HG03469 (cell line): ENCODE measurements around the gene EXT2.

Experiments used
- ATAC-seq: cut with Tn5 transposase; IDR thresholded peaks from one replicate; pipeline ENCODE4 v1.9.1; 2021; ENCODE audit warnings: mild to moderate bottlenecking, moderate library complexity, moderate number of reproducible peaks; ENCODE audit not compliant: unreplicated experiment

EXT2 gene

GRCh38 chr11:44235765-44236201, 140.3 kb downstream of the EXT2 start:
- no peak for ATAC-seq

GRCh38 chr11:44236296-44236695, 140.8 kb downstream of the EXT2 start:
- no peak for ATAC-seq

- no peak for ATAC-seq
These were observed 141.7 kb downstream of the EXT2 start for GRCh38 chr11:44237156-44237555.

- no peak for ATAC-seq
These were observed 146.4 kb downstream of the EXT2 start for GRCh38 chr11:44241851-44242250.

- ATAC-seq: no peak
These were observed 147.6 kb downstream of the EXT2 start for GRCh38 chr11:44243086-44243485.

GRCh38 chr11:44243595-44244343, 148.3 kb downstream of the EXT2 start:
- no peak for ATAC-seq

- ATAC-seq: no peak
These were observed 149.3 kb downstream of the EXT2 start for GRCh38 chr11:44244639-44245310.

- no peak for ATAC-seq
These were observed 151.2 kb downstream of the EXT2 start for GRCh38 chr11:44246726-44247125.

- no peak for ATAC-seq
These were observed 152.0 kb downstream of the EXT2 start for GRCh38 chr11:44247508-44247907.

GRCh38 chr11:44248109-44248508, 152.6 kb downstream of the EXT2 start:
- no peak for ATAC-seq

- no peak for ATAC-seq
These were observed 154.9 kb downstream of the EXT2 start for GRCh38 chr11:44250421-44250820.

- no peak for ATAC-seq
These were observed 157.6 kb downstream of the EXT2 start for GRCh38 chr11:44252999-44253602.

- ATAC-seq: no peak
These were observed 160.1 kb downstream of the EXT2 start for GRCh38 chr11:44255406-44256071.

- no peak for ATAC-seq
These were observed 161.3 kb downstream of the EXT2 start for GRCh38 chr11:44256673-44257291.

- no peak for ATAC-seq
These were observed 162.1 kb downstream of the EXT2 start for GRCh38 chr11:44257338-44258189.

GRCh38 chr11:44258190-44258489, 162.7 kb downstream of the EXT2 start:
- no peak for ATAC-seq

- ATAC-seq: no peak
These were observed 163.5 kb downstream of the EXT2 start for GRCh38 chr11:44258839-44259420.

GRCh38 chr11:44260081-44260480, 164.6 kb downstream of the EXT2 start:
- no peak for ATAC-seq

GRCh38 chr11:44261800-44262591, 166.5 kb downstream of the EXT2 start:
- no peak for ATAC-seq
